ENCODE results near the gene CTNNA2. TPM values are rescaled to one million over a fixed set of nuclear protein-coding genes. Genes with fewer than 3 reads are reported as not detected.

Gene CTNNA2
- total and polyA plus RNA-seq, 9 of the 15 experiments (the other 6 are each of a cell fraction or from before 2014, with no cell fraction given), result 0.03 to 0.40 (median 0.15) TPM

DNA sequence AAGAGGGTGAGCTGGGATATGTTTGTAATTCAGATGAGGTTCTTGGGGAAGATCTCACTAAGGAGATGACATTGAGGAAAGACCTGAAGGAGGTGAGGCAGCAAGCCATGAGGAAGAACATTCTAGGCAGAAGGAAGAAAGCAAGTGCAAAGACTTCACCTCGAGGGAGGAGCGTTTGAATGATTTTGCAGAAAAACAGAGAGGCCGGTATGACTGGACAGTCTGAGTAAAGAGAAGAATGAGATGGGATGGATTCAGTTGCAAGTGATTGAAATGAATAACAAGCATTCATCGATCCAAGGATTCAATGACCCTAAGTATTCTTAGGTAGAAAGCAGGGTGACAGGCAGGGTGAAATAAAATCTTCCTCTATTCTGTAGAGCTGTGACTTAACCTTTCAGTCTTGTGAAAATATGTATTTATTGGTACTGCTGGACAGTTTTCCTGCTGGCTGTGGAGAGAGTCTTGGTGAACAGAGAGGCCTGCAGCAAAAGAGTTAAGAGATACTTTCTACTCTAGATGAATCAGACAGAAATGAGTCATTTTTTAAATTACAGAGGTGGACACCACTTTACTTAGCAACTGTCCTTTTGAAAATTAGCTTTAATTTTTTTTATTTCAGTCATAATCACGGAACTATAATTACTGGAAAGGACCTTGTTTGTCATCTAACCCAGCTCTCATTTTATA lies 513.3 kb downstream of the CTNNA2 start (continued):
- TF ChIP-seq CCNT2 (IDR thresholded peaks at IDR 0.05; ENCODE audit: borderline replicate concordance, extremely low read depth, insufficient read length, low read depth, low read length) (no peak), ZC3H8 (IDR thresholded peaks at IDR 0.05) (no peak)

DNA sequence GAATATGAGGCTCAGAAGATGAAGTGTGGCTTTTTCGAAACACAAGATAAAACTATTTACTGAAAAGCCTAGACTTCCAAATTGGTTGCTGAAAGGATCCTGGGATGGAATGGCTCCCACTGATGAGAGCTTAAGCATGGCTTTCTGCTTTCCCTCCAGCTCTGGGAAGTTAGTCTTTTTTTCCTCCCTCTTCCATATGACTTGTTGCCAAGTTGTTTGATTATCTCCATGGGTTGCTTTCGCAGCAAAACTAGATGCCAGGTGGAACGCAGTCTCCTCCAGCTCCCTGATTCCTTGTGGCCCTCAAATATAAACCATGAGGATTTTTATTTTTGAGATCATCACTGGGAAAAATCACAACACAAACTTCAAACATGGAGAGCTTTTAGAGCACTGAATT lies 515.2 kb downstream of the CTNNA2 start:
- Histone ChIP-seq H3K9ac (ENCODE audit: insufficient read depth in 1 of 2, low read depth in 2 of 2, low read length in 2 of 2) (no peak overlapping the region), H3K9me3 (replicated peaks; ENCODE audit: control insufficient read depth, insufficient read depth, low read depth, low read length) (no peaks in the 10 kb centered on the region; the same call in 1 of the 2 replicates), H3K36me3 (ENCODE audit: control insufficient read depth, insufficient read depth, low read length) (no peaks in the 10 kb centered on the region), H3K4me1 (replicated peaks in 1 of 2; ENCODE audit: control insufficient read depth in 2 of 2, insufficient read depth in 2 of 2, low read length in 2 of 2) (no peaks in the 10 kb centered on the region; a peak in 2 of 5 replicates), H4K20me1 (replicated peaks; ENCODE audit: control insufficient read depth, insufficient read depth, low read length) (no peaks in the 10 kb centered on the region), H2AFZ (ENCODE audit: low read depth, low read length) (no peak overlapping the region), H3K79me2 (ENCODE audit: control insufficient read depth, insufficient read depth, low read length) (no peaks in the 10 kb centered on the region), H3K27ac (ENCODE audit: extremely low read depth, low read depth, low read length) (no peak overlapping the region), H3K9me1 (ENCODE audit: control insufficient read depth, insufficient read depth, low read length) (no peaks in the 10 kb centered on the region), H3K4me2 (ENCODE audit: insufficient read depth, low read length) (no peak overlapping the region), H3K4me3 (no peak overlapping the region), H3K27me3 (ENCODE audit: control insufficient read depth in 2 of 2, insufficient read depth in 2 of 2, low read length in 2 of 2) (no peaks in the 10 kb centered on the region)
- no peak for DNase-seq (ENCODE audit: extremely low read depth in 1 of 4, low spot score in 3 of 4)
- ChIA-PET CTCF (ENCODE audit: low intra/inter-chr PET ratio) (no interaction called here), POLR2A (interaction anchor here (0.6 kb wide), 1 partner anchor 88 kb away, joined by 3 read pairs; no protein-coding TSS in a partner anchor)
- no TSS peak for BruUV-seq (replicated peaks)
- TF ChIP-seq, protein P1, sequence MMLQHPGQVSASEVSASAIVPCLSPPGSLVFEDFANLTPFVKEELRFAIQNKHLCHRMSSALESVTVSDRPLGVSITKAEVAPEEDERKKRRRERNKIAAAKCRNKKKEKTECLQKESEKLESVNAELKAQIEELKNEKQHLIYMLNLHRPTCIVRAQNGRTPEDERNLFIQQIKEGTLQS (IDR thresholded peaks at IDR 0.05), result no peak
- TF ChIP-seq, protein P1 (CRISPR knock-in tag; conservative IDR thresholded peaks at IDR 0.05), result no peak
- TF ChIP-seq SRSF3 (IDR thresholded peaks at IDR 0.05; ENCODE audit: insufficient read depth, low read length) (no peak), CBFA2T2 (conservative IDR thresholded peaks at IDR 0.05) (no peak), YY1 (IDR thresholded peaks at IDR 0.05; ENCODE audit: borderline replicate concordance in 1 of 3, control insufficient read depth in 1 of 3, extremely low read depth in 1 of 3, insufficient read depth in 3 of 3, insufficient read length in 1 of 3, insufficient replicate concordance in 2 of 3, low read depth in 1 of 3, low read length in 2 of 3) (no peak)
- TF ChIP-seq, protein P2, sequence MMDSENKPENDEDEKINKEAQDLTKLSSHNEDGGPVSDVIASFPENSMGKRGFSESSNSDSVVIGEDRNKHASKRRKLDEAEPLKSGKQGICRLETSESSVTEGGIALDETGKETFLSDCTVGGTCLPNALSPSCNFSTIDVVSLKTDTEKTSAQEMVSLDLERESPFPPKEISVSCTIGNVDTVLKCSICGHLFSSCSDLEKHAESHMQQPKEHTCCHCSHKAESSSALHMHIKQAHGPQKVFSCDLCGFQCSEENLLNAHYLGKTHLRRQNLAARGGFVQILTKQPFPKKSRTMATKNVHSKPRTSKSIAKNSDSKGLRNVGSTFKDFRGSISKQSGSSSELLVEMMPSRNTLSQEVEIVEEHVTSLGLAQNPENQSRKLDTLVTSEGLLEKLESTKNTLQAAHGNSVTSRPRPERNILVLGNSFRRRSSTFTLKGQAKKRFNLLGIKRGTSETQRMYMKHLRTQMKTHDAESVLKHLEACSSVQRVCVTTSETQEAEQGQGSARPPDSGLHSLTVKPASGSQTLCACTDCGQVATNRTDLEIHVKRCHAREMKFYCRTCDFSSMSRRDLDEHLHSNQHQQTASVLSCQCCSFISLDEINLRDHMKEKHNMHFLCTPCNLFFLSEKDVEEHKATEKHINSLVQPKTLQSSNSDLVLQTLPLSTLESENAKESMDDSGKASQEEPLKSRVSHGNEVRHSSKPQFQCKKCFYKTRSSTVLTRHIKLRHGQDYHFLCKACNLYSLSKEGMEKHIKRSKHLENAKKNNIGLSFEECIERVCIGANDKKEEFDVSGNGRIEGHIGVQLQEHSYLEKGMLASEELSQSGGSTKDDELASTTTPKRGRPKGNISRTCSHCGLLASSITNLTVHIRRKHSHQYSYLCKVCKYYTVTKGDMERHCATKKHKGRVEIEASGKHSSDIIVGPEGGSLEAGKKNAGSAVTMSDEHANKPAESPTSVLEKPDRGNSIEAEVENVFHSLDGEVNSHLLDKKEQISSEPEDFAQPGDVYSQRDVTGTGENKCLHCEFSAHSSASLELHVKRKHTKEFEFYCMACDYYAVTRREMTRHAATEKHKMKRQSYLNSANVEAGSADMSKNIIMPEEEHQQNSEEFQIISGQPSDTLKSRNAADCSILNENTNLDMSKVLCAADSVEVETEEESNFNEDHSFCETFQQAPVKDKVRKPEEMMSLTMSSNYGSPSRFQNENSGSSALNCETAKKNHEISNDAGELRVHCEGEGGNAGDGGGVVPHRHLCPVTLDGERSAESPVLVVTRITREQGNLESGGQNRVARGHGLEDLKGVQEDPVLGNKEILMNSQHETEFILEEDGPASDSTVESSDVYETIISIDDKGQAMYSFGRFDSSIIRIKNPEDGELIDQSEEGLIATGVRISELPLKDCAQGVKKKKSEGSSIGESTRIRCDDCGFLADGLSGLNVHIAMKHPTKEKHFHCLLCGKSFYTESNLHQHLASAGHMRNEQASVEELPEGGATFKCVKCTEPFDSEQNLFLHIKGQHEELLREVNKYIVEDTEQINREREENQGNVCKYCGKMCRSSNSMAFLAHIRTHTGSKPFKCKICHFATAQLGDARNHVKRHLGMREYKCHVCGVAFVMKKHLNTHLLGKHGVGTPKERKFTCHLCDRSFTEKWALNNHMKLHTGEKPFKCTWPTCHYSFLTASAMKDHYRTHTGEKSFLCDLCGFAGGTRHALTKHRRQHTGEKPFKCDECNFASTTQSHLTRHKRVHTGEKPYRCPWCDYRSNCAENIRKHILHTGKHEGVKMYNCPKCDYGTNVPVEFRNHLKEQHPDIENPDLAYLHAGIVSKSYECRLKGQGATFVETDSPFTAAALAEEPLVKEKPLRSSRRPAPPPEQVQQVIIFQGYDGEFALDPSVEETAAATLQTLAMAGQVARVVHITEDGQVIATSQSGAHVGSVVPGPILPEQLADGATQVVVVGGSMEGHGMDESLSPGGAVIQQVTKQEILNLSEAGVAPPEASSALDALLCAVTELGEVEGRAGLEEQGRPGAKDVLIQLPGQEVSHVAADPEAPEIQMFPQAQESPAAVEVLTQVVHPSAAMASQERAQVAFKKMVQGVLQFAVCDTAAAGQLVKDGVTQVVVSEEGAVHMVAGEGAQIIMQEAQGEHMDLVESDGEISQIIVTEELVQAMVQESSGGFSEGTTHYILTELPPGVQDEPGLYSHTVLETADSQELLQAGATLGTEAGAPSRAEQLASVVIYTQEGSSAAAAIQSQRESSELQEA (IDR thresholded peaks at IDR 0.05; ENCODE audit: low read depth), result no peak
- TF ChIP-seq, protein P3, sequence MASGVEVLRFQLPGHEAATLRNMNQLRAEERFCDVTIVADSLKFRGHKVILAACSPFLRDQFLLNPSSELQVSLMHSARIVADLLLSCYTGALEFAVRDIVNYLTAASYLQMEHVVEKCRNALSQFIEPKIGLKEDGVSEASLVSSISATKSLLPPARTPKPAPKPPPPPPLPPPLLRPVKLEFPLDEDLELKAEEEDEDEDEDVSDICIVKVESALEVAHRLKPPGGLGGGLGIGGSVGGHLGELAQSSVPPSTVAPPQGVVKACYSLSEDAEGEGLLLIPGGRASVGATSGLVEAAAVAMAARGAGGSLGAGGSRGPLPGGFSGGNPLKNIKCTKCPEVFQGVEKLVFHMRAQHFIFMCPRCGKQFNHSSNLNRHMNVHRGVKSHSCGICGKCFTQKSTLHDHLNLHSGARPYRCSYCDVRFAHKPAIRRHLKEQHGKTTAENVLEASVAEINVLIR (CRISPR knock-in tag; IDR thresholded peaks at IDR 0.05), result no peak
- no peak for FAIRE-seq
- 7% methylated on average over 3 of the region's 3 CpGs for whole genome bisulfite sequencing (ENCODE audit: insufficient coverage, low coverage, missing lambda C conversion rate)
- intact Hi-C loops (cut with micrococcal nuclease), result no loop called here
- in situ Hi-C loops (cut with MboI), result no loop called here
- ATAC-seq, result no peak

Data from K562 (cell line).